GM12872 (cell line): Measurements from ENCODE around the gene AGTR1.

Experiments used
- CTCF ChIP-seq: IDR thresholded peaks from 3 replicates; pipeline ENCODE4 v1.5.1; 2011; ENCODE audit warnings: low read depth, mild to moderate bottlenecking, low read length, moderate library complexity; ENCODE audit not compliant: insufficient read depth

The AGTR1 gene

DNA sequence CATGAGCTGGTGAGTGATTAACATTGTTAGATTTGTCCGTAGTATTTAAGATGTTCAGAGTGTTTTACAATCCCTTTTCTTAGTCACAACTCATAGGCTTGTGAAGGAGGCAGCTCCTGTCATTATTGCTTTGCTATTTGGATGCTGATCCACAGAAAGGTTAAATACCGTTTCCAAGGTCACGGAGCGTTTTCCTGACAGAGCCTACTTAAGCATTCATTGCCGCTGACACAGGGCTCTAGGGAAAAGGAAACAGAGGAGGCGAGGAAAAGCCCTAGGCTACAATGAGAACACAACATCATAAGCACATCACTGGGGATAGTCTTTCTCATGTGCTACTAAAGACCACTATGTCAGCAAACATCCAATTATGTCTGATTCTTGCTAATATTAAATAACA lies 91.4 kb downstream of the AGTR1 start:
- no peak for TF ChIP-seq CTCF

DNA sequence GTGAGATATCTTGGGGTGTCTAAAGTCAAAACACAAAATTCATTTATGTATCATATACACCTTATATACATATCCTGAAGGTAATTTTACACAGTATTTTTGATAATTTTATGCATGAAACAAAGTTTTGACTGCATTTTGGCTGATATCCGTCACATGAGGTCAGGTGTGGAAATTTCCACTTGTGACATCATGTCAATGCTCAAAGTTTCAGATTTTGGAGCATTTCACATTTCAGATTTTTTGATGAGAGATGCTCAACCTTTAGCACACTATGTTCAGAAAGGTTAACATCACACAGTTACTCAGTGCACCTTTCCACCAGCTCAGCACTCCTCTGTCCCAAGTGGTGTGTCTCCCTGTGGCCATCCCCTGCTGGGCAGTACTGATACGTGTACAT lies 92.2 kb downstream of the AGTR1 start:
- no peak for TF ChIP-seq CTCF

DNA sequence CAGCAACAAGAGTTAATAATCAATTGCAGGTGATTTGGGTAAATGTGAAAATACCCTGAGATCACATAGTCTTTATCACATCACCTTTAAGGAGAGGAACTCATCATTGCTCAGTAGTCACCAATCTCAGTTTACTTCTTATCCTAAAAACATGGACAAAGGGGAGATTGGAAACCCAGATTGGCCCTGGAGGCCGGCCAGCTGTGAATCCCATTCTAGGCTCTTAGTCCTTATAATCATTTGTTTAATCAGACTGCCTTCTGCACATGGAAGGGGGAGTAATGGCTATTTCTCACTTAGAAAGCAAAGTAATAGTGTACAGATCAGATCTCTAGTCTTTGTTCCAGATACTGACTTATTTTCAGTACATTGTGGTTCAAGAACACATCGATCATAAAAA lies 92.7 kb downstream of the AGTR1 start:
- no peak for TF ChIP-seq CTCF

DNA sequence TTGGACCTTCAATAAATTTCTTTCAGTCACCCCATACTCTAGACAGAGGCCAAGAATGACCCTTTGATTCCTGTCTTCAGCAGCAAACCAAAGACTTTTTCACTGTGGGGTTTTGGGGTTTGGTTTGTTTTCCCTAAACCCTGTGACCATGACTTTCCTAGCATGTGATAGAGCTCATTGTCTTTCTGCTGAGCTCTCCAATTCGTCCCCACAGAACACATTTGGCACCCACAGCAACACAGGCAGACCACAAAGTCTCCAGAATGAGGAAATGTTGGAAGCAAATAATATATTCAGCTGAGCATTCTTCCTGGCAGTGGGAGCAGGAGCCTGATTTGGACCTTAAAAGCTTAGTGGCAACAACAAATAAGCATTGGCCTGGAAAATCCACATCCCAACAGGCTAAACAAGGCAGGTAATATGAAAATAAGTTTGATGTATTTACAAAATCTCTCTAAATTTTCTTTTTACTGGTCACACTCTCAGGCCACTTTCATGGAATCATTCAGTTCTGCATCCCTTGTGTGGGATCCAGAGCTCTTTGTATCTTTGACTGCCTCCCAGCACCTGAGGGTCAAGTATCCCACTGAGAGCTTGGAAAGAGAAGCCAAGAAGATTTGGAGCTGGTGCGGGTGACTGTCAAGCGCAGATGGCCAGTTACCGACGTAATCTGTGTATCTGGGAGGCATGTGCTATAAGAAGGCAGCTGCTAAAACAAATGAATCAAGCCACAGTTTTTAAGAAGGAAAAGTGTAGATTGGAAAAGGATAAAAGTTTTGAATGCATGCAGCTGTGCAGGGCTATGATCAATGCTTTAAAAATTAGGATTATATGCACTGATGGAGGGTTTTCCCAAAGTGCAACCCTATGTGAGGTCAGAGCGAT lies 93.4 kb downstream of the AGTR1 start:
- no peak for TF ChIP-seq CTCF

GRCh38 chr3:148791920-148792319 lies 94.2 kb downstream of the AGTR1 start:
- no peak for TF ChIP-seq CTCF

GRCh38 chr3:148792516-148792915 lies 94.8 kb downstream of the AGTR1 start:
- no peak for TF ChIP-seq CTCF
